ENCODE measurements around the gene ATF6B. TPM values are rescaled to one million over a fixed set of nuclear protein-coding genes. Genes with fewer than 3 reads are reported as not detected.

Gene ATF6B
- 185 and 196 TPM in 2 replicates for total RNA-seq (2022)
- Bru-seq, nascent RNA = percentile 85 among the genes with signal in this experiment
- BruChase-seq, experiment 1, labeled RNA remaining after a 6-hour chase = percentile 94 among the genes with signal in this experiment
- percentile 94 among the genes with signal in this experiment for BruChase-seq, experiment 2, labeled RNA remaining after a 2-hour chase
- long read RNA-seq, transcript ATF6B-210 (18 exons, 2,620 nt) = minor isoform, 9 of 69 reads
- long read RNA-seq, transcript ATF6B-216 (8 exons, 1,176 nt) = major isoform, 27 of 69 reads
- long read RNA-seq, partial matches to known transcripts = 19 of 69 reads
- long read RNA-seq, other reads (novel, unspliced or antisense) = 11 of 69 reads

DNA sequence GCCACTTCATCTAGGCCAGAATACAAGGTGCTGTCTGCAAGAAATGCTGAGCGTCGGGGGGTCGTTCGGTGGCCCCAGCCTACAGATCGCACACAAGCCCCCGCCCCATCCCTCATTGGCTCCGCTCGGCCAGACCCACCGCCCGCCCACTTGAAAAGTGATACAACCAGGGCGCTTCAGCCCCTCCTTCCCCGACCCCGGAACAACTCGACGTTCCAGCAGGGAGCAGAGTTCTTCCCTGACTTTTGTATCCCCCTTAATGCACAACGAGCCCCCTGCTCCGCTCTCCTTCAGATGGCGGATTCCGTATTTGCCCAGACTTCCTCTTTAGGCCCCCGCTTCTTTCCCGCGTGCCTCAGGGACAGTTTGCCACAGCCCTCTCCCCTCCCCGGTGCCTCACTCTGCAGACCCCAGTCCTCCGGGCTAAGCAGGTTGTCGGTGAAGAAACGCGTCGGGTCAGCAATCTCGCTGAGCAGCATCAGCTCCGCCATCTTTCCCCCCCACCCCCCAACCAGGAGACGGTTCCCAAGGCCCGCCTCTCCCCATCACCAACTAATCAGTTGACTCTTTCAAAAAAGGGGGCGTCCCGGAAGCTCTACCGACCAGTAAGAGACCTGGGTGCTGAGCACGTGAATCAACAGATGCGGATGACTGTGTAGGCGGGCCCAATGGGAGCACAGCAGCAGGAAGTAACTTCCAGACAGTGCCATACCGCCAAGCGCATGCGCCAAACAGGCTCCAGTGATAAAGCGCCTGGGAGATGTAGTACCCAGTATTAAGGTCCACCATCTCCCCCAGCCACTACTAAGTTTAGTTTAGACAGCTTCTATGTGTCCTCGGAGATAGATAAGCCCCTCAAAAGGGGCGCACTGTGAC, at the start of gene ATF6B:
TSS of gene ATF6B (minus strand) at position 530 of the 876 bp plus-strand sequence. CDS start at position 491, 39 bp downstream.
- TF ChIP-seq, protein P1, sequence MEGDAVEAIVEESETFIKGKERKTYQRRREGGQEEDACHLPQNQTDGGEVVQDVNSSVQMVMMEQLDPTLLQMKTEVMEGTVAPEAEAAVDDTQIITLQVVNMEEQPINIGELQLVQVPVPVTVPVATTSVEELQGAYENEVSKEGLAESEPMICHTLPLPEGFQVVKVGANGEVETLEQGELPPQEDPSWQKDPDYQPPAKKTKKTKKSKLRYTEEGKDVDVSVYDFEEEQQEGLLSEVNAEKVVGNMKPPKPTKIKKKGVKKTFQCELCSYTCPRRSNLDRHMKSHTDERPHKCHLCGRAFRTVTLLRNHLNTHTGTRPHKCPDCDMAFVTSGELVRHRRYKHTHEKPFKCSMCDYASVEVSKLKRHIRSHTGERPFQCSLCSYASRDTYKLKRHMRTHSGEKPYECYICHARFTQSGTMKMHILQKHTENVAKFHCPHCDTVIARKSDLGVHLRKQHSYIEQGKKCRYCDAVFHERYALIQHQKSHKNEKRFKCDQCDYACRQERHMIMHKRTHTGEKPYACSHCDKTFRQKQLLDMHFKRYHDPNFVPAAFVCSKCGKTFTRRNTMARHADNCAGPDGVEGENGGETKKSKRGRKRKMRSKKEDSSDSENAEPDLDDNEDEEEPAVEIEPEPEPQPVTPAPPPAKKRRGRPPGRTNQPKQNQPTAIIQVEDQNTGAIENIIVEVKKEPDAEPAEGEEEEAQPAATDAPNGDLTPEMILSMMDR (IDR thresholded peaks at IDR 0.05; ENCODE audit: unreplicated experiment) = no peak
- Mint-ChIP-seq H3K9me3 (ENCODE audit: low read depth, unreplicated experiment) (no peaks in the 10 kb centered on the region), H3K4me3 (ENCODE audit: low read depth, unreplicated experiment) (peak within 1 kb of the TSS; percentile 98), H3K27ac (ENCODE audit: unreplicated experiment) (peak within 1 kb of the TSS; percentile 98), H3K4me1 (ENCODE audit: low read depth, unreplicated experiment) (peaks cover 23% of the 10 kb centered on the region), H3K27me3 (ENCODE audit: unreplicated experiment) (no peaks in the 10 kb centered on the region), H3K36me3 (ENCODE audit: insufficient read depth, unreplicated experiment) (peaks cover 72% of the 10 kb centered on the region)
- DNase-seq = peak; percentile 99
- BruUV-seq (replicated peaks) = no TSS peak
- intact Hi-C loops (cut with micrococcal nuclease; ENCODE audit: unreplicated experiment) = no loop called here
- CTCF ChIA-PET = interaction anchor here (0.6 to 4.6 kb wide), 8 partner anchors 10 to 1172 kb away, joined by 3 to 39 read pairs (median 5); partner anchors contain the start of gene RNF5

DNA sequence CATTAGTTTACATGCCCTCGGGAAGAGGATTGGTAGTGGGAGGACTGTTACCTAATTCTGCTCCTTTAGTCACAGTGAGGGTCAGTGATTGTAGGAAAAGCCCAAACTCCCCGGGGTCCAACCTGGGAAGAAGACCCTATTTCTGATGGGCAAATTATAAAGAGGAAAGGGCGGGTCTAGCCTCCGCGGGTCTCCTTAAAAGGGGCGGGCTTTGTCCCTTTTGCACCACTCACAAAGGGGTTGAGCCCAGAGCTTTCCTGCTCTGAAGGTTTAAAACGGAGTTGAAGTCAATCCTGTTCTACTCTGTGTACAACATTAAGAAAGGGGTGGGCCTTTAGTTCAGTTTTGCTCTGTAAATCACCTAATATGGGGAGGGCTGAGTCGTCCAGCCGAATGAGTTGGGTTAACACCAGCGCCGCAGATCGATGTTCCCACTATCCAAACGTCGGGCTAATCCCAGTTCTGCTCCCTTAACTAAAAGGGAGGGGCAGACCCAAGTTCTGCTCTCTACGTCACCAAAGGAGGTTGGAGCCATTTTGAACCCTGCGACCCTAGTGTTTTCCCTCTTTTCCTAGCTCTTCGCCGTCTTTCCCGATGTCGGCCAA, 49.2 kb upstream of the ATF6B start:
- H3K36me3 Mint-ChIP-seq (ENCODE audit: insufficient read depth, unreplicated experiment) = peaks cover 67% of the 10 kb centered on the region
- peak overlapping the region; percentile 62 for H3K27ac Mint-ChIP-seq (ENCODE audit: unreplicated experiment)
- H3K9me3 Mint-ChIP-seq (ENCODE audit: low read depth, unreplicated experiment) = no peaks in the 10 kb centered on the region
- TF ChIP-seq, protein P1 (IDR thresholded peaks at IDR 0.05; ENCODE audit: unreplicated experiment) = no peak
- intact Hi-C loops (cut with micrococcal nuclease; ENCODE audit: unreplicated experiment) = loop anchor here (2.0 to 5.0 kb wide), 2 partner anchors 58 to 220 kb away; partner anchors contain the start of genes NELFE and SKIC2
- peak; percentile 65 for DNase-seq
- H3K27me3 Mint-ChIP-seq (ENCODE audit: unreplicated experiment) = no peaks in the 10 kb centered on the region
- peaks cover 48% of the 10 kb centered on the region for H3K4me1 Mint-ChIP-seq (ENCODE audit: low read depth, unreplicated experiment)
- H3K4me3 Mint-ChIP-seq (ENCODE audit: low read depth, unreplicated experiment) = peak overlapping the region; percentile 82
- CTCF ChIA-PET = interaction anchor here (0.6 to 2.5 kb wide), 12 partner anchors 11 to 735 kb away, joined by 3 to 32 read pairs (median 4); partner anchors contain the start of genes ATF6B, NEU1 and PBX2
- BruUV-seq (replicated peaks) = TSS peak; percentile 46

DNA sequence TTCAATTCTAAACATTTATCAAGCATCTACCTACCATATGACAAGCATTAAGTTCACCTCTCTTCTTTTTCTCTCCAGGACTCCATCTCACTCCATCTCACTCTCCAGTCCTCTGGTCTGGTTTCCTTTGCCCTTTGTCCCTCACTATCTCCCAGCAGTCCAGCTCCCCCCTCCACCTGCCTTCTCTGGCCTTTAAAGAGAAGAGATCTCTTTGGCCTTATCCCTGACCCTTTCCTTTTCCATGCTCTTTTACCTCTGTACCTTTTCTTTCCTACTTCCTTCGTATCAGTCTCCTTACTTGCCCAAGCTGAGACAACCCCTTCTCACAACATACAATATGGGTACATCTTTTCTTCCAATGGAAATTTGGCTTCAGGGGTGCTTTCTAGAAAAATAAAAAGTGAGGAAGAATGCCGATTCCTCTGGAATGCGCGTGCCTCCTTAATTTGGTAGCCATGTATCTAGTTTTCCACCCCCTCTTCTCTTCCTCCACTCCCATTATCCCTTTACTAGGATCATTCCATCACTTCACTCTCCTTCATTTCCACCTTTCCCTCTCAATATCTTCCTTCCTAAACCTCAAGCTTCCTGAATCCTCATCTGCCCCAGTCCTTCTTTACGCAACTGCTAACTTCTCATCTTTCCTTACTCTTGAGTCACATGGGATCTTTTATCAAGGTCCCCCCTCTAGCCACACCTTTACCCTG, 48.6 kb upstream of the ATF6B start:
- peak overlapping the region; percentile 82 for H3K4me3 Mint-ChIP-seq (ENCODE audit: low read depth, unreplicated experiment)
- H3K27ac Mint-ChIP-seq (ENCODE audit: unreplicated experiment) = peak overlapping the region; percentile 62
- TF ChIP-seq, protein P1 (IDR thresholded peaks at IDR 0.05; ENCODE audit: unreplicated experiment) = no peak
- intact Hi-C loops (cut with micrococcal nuclease; ENCODE audit: unreplicated experiment) = loop anchor here (2.0 to 5.0 kb wide), 2 partner anchors 58 to 219 kb away; partner anchors contain the start of genes NELFE and SKIC2
- DNase-seq = no peak
- peaks cover 67% of the 10 kb centered on the region for H3K36me3 Mint-ChIP-seq (ENCODE audit: insufficient read depth, unreplicated experiment)
- no peaks in the 10 kb centered on the region for H3K27me3 Mint-ChIP-seq (ENCODE audit: unreplicated experiment)
- no peaks in the 10 kb centered on the region for H3K9me3 Mint-ChIP-seq (ENCODE audit: low read depth, unreplicated experiment)
- H3K4me1 Mint-ChIP-seq (ENCODE audit: low read depth, unreplicated experiment) = peaks cover 48% of the 10 kb centered on the region
- BruUV-seq (replicated peaks) = no TSS peak
- CTCF ChIA-PET = interaction anchor here (0.6 to 2.5 kb wide), 7 partner anchors 14 to 735 kb away, joined by 3 to 32 read pairs (median 6); partner anchors contain the start of genes ATF6B and PBX2
